ENCODE data around the gene TMEM72. TPM values are rescaled to one million over a fixed set of nuclear protein-coding genes. Genes with fewer than 3 reads are reported as not detected.

TMEM72 gene
- total and polyA plus RNA-seq, 2 of the 13 experiments (the other 11 are each of a cell fraction or from before 2014, with no cell fraction given) = 0.04 TPM; not detected in 1

- TF ChIP-seq NFAT5 (CRISPR knock-in tag; IDR thresholded peaks at IDR 0.05) (no peak), ZSCAN31 (CRISPR knock-in tag; IDR thresholded peaks at IDR 0.05; ENCODE audit: low read depth) (no peak), HHEX (CRISPR knock-in tag; IDR thresholded peaks at IDR 0.05) (no peak), FOXP1 (IDR thresholded peaks at IDR 0.05) (peak; percentile 20; the same call in 1 of the 2 replicates), FOXP1 (CRISPR knock-in tag; IDR thresholded peaks at IDR 0.05) (no peak), SSRP1 (CRISPR knock-in tag; IDR thresholded peaks at IDR 0.05) (0 out of 2 replicates have a peak, but pooled peaks have one; percentile 24), ZNF18 (CRISPR knock-in tag; IDR thresholded peaks at IDR 0.05; ENCODE audit: insufficient replicate concordance) (no peak), ZNF567 (CRISPR knock-in tag; IDR thresholded peaks at IDR 0.05; ENCODE audit: borderline replicate concordance) (no peak), ZNF281 (CRISPR knock-in tag; IDR thresholded peaks at IDR 0.05; ENCODE audit: borderline replicate concordance) (no peak), ZNF160 (CRISPR knock-in tag; IDR thresholded peaks at IDR 0.05) (no peak), MIXL1 (CRISPR knock-in tag; IDR thresholded peaks at IDR 0.05) (no peak), NR2F1 (CRISPR knock-in tag; IDR thresholded peaks at IDR 0.05) (no peak)
Measured at GRCh38 chr10:44968500-44969400, 57.6 kb downstream of the TMEM72 start (continued).
